SKM-1 treated with dmso at 0.1 percent for 144 hours (cell line): Measurements from ENCODE around the gene ZNF583.

Experiments
- DNase-seq: peaks from one replicate; lab custom pipeline; 2025; ENCODE audit not compliant: unreplicated experiment; lab: John Stamatoyannopoulos, UW

The ZNF583 gene

DNA sequence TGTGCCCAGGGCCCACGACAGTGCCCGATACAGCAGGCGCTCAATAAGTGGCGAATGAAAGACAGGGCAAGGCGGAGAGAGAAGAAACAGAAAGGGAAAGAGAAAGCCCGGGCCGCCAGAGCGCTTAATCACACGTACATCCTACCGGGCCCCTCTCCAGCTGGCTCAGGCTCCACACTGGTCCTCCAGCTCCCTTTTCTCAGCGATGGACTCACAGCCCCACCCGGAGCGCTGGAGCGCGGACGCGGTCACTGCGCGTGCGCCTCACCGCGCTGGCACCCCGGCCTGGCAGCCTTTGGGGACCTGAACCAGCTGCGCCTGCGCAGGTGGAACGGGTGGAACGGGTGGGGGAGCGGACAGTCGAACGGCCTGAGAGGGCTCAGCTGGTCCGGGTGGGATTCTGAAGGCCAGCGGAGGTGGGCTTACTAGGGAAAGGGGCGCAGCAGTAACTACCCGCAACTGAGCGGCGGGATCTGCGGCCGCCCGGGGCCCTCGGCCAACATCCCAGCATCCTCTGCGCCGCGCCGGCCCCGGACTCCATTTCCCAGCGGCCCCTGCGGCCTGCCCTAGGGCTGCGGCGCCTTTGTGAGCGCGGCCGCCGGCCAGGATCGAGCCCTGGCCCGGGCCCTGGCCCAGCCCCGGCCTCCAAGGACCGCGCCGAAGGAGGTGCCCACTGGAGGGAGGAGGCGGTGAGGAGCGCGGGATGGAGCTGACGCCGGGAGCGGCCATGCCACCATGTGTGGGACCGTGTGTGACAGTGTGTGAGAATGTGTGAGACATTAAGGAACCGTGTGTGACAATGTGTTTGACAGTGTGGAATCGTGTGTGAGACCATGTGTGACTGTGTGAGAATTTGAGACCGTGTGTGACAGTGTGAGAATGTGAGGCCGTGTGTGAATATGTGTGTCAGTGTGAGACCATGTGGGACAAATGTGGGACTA, at the start of gene ZNF583:
ZNF583 (plus strand) TSS at position 569 of the 941 bp plus-strand sequence. CDS start 2,783 bp downstream, outside the sequence.
- peak; percentile 50 for DNase-seq

DNA sequence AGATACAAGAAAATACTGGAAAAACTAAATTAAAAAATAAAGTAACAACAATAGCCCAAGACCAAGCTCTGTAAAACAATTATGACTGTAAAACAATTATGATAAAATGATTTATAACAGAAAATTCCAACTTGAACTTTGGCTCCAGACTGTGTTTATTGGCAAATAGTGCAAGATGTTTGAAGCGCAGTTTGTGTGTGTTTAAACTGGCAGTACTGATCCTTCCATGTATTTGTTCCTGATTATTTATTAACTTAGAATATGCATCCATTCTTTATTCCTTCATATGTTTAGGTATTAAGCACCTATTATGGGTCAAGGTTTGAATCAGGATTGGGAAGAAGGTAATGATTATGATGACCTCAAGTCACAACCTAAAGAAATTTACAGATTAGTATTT, 48.6 kb upstream of the ZNF583 start:
- DNase-seq = no peak

DNA sequence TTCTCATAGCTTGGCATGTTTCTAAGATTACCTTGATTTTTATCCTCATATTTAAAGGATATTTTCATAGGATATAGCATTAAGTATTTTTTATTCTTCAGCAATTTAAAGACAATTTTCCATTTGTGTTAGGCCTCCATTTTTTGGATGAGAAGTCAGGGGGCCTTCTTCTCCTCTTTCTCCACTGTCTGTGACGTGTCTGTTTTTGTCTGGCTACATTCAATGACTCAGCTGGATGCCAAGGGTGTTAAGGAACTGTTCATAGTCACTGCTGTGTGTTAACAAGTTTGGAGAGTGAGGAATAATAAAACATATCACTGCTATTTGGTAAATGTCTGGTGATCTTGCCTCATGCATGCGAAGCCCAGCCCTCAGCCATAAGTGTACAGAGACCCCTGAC, 47.2 kb upstream of the ZNF583 start:
- DNase-seq = no peak

DNA sequence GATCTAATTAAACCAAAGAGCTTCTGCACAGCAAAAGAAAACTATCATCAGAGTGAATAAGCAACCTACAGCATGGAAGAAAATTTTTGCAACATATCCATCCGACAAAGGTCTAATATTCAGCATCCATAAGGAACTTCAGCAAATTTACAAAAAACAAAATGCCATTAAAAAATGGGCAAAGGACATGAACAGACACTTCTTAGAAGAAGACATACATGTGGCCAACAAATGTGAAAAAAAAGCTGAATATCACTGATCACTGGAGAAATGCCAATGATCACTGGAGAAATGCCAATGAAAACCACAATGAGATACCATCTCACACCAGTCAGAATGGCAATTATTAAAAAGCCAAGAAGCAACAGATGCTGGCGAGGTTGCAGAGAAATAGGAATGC, 43.3 kb upstream of the ZNF583 start:
- no peak for DNase-seq

DNA sequence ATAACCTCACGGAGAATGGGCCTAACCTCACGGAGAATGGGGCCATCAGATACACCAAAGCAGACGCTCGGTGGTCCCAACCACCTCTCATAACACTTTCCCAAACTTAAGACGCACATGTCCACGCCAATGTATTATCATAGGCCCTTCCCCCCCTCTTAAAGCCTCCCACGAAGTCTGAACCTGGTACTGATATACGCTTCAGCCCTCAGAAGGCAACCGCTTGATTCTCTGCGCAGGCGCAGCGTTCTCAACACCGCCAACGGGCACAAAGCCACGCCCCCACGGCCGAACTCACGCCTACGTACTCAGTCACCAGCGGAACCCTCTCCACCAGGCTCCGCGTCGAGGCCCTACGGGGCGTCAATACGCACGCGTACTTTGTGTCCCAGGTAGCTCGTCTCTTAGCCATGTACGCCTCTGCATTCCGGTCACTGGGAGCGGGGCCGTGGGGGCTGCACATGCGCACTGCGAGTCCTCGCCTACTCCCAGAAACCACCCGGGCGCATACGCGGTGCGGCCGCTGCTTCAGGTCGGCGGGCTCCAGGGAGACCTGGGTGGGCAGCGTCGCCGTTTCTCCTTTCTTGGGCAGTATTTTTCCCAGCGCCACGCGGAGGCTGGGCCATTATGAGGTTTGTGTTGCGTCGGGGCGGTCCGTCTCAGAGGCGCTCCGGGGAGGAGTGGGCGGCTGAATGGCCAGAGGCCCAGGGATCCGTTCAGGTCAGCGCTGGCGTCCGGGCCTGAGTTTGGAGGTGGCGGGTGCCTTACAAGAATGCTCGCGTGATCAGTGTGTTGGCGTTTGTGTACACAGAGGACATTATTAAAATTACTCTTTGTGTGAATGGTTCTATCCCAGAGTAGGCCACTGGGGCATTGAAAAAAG, 36.1 kb upstream of the ZNF583 start:
- DNase-seq = peak; percentile 75

DNA sequence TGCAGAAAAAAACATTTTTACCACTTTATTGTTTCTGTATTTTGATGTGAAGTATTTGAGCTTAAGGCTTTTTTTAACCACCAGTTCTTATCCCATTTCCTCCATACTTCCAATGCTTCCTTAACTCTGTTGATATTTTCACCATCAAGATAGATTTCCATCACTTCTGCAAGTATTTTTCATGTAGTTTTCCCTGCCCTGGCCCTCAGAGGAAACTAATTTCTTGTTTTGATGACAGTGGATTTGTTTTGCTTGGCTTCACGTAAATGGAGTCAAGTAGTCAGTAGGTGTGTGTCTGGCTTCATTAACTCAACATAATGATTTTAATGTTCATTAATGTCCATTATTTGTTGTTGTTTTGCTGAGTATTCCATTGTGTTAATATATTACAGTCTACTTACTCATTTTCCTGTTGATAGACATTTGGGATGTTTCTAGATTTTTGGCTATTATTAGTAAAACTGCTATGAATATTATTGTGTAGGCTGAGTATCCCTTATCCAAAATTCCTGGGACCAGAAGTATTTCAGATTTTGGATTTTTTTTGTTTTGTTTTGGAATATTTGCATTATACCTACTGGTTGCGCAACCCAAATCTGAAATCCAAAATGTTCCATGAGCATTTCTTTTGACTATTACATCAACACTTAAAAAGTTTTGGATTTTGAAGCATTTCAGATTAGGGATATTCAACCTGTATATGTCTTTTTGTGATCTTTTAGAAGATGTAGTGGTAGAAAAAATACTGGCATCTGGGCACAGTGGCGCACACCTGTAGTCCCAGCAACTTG, 34.1 kb upstream of the ZNF583 start:
- no peak for DNase-seq

DNA sequence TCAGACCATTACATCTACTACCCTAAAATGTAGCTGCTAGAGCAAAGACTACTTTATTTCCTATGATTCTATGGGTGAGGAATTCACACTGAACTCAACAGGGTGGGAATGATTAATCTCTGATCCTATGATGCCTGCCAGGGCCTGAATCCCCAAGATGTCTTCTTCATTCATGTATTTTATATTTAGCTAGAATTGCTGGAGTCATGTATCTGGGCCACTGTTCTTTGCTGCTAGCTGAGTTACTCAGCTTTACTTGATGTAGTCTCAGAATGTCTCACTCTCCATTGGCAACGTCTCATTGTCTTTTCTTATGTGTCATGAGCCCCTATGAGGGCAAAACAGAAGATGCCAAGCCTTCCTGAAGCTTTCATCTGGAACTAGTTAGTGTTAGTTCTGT, 31.9 kb upstream of the ZNF583 start:
- DNase-seq = no peak

DNA sequence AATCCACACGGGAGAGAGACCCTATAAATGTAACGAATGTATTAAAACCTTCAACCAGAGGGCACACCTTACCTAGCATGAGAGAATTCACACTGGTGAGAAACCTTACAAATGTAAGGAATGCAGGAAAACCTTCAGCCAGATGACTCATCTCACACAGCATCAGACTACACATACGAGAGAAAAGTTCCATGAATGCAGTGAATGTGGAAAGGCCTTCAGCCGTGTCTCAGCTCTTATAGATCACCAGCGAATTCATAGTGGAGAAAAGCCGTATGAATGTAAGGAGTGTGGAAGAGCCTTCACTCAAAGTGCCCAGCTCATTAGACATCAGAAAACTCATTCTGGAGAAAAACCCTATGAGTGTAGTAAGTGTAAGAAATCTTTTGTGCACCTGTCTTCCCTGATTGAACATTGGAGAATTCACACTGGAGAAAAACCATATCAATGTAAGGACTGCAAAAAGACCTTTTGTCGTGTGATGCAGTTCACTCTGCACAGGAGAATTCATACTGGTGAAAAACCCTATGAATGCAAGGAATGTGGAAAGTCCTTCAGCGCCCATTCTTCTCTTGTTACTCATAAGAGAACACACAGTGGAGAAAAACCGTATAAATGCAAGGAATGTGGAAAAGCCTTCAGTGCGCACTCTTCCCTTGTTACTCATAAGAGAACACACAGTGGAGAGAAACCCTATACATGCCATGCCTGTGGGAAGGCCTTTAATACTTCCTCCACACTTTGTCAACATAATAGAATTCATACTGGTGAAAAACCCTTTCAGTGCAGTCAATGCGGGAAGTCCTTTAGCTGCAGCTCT, 26.8 kb upstream of the ZNF583 start:
- DNase-seq = no peak

DNA sequence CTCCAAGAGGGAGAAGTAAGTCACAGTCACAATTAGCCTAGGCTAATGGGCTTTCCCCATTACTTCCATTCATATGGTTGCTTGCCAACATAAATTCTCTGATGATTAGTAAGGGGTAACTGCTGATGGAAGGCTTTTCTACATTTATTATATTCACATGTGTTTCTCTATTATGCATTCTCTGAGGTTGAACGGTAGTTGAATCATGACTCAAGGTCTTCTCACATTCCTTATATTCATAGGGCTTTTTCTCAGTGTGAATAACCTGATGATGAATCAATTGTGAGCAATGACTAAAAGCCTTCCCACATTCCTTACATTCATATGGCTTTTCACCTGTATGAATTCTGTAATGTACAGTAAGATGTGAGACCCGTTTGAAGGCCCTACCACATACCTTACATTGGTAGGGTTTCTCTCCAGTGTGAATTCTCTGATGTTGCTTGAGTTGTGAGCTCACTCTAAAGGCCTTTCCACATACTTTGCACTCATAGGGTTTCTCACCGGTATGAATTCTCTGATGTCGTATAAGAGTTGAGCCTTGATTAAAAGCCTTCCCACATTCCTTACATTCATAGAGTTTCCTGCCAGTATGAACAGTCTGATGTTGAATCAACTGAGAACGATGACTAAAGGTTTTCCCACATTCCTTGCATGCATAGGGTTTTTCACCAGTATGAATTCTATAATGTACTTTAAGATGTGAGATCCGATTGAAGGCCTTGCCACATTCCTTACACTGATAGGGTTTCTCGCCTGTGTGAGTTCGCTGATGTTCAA, 20.1 kb upstream of the ZNF583 start:
- no peak for DNase-seq

DNA sequence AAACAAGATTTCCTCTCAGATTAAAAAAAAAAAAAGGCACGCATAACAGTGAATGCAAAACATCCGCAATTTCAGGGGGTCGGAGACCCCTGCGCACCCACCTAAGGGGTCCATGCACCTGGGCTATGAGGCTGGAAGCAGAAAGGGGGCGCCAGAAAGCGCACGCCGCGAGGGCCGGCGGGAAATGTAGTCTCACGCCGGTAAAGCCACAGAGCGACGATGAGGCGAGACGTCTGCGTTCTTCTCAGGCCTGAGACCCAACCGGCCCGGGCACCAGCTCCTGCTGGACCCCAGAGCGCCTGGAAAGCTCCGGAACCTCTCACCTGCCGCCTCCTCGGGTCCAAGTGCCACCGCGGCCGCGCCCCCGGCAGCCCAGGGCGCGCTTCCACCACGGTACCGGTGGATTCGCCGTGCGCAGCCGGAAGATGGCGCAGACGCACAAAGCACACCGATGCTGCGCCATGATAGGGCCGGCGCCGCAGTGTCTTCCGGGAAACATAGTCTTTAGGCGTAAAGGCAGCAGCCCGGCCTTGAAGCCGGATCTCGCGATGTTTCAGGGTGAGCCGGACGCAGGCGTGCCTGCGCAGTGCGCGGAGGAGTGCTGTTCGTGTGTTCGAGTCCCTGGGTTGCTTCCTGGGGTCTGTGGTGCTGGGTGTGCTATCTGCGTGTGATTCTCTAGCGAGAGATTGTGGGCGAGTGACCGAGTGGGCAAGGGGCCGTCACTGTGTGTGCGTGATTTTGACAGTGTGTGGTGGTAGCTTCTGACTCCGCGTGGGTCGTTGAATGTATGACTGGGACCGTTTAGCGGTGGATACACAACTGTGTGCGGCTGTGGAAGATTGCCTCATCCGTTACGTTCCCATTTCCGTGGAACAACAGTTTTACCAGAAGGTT, 10.8 kb upstream of the ZNF583 start, which contains the start of gene ZNF582:
ZNF582 (minus strand) TSS at position 416 of the 894 bp plus-strand sequence. CDS start 1,782 bp downstream, outside the sequence.
- peak; percentile 84 for DNase-seq

DNA sequence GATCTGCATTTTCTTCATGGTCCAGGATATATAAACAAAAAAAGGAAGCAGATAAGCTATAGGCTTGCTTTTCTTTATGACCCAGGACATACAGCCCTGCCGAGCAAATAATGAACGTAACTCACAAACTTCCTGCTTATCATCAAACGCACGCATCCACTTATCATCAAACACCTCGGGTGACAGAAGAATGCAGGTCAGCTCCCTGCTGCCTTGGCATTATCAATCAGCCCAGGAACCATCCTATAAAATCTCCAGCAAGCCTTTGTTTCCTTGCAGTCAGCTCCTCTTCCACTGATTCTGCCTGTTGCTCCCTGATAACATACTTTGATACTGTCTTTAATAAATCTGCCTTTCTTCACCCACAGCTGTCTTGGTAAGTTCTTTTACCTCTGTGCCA, 5.3 kb upstream of the ZNF583 start:
- DNase-seq = no peak

DNA sequence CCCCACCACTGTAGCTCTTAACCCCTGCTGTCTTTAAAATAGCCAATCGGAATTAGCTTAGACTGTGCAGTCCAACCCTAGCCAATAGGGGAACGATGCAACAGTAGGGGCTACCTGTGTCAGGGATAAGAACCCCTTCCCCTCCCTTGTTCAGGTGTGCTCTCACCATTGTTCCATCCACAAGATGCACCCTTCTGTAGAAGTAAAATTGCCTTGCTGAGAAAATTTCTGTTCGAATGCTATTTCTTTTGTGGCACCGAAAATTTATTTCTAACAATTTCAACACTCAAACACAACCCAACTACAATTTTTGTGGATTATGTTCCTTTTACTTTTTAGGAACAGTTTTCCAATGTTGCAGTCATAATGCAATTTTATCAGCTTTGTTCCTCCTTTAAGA, 3.6 kb upstream of the ZNF583 start:
- no peak for DNase-seq

DNA sequence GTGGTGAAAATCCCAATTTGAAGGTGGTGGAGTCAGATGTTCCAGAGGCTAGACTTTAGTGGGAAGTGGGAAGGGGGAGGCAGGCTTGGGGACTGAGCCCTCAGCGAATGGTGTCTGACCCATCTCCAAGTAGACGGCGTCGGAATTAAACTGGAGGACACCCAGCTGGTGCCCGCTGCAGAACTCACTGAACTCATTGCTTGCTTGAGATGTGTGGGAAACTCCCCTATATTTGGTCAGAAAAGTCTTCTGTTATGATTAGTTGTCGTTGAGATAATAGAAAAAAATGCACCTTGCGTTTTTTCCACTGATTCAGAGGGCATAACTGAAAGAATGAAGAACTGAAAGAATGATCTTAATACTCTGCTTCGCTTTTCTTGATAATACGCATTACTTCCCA, 871 bp upstream of the ZNF583 start:
- DNase-seq = no peak

DNA sequence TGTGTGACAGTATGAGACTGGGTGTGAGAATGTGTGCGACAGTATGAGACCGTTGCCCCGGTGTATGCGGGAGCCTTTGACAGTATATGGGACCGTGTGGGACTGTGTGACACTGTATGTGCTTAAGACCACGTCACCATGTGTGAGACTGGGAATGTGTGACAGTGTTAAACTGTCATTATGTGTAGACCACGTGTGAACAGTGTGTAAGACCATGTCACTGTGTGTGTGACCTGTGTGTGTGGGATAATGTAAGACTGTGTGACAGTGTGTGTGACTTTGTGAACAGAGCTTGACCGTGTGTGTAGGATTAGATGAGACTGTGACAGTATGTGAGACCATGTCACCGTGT, 549 bp downstream of the ZNF583 start:
- no peak for DNase-seq

DNA sequence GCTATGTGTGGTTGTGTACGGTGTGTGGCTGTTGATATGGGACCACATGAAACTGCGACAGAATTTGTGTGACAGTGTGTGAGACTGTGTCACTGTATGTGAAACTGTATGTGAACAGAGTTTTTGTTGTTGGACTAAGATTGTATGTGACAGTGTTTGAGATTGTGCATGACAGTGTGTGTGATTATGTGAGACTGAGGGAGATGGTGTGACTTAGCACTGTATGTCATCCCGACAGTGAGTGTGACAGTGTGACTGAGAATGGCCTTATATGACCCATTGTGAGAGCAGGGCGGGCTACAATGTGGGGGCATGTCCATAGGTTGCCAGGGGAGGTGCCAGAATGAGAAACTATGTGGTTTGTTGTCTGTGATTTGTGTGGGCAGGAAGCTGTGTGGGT, 930 bp downstream of the ZNF583 start:
- DNase-seq = no peak

DNA sequence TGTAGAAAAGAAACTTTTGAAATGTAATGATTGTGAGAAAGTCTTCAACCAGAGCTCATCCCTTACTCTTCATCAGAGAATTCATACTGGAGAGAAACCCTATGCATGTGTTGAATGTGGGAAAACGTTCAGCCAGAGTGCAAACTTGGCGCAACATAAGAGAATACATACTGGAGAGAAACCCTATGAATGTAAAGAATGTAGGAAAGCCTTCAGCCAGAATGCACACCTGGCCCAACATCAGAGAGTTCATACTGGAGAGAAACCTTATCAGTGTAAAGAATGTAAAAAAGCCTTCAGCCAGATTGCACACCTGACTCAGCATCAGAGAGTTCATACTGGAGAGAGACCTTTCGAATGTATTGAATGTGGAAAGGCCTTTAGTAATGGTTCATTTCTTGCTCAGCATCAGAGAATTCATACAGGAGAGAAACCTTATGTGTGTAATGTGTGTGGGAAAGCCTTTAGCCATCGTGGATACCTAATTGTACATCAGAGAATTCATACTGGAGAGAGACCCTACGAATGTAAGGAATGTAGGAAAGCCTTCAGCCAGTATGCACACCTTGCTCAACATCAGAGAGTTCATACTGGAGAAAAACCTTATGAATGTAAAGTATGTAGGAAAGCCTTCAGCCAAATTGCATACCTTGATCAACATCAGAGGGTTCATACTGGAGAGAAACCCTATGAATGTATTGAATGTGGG, 19.3 kb downstream of the ZNF583 start:
- no peak for DNase-seq

DNA sequence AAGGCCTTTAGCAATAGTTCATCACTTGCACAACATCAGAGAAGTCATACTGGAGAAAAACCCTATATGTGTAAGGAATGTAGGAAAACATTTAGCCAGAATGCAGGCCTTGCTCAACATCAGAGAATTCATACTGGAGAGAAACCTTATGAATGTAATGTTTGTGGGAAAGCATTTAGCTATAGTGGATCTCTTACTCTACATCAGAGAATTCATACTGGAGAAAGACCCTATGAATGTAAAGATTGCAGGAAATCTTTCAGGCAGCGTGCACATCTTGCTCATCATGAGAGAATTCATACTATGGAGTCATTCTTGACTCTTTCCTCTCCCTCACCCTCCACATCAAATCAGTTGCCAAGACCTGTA, 19.8 kb downstream of the ZNF583 start:
- DNase-seq = no peak
